Activated naive CD8-positive, alpha-beta T cell treated with anti-CD3 and anti-CD28 coated beads, Interleukin-2, amount 10 ng/mL, durations not matched to agents 7 days and 5 days (primary cell): ENCODE data around the gene BTG3. TPM values are rescaled to one million over a fixed set of nuclear protein-coding genes. Genes with fewer than 3 reads are reported as not detected.

Experiments used
- ATAC-seq: fragments of 150-1000 bp; cut with Tn5 transposase; one replicate; pipeline ENCODE4 v1.10.0; 2021; ENCODE audit warnings: low read depth, moderate library complexity
- POLR2A ChIA-PET: fragments of 350-600 bp; sonication (Branson Sonifier 250); formaldehyde crosslinking; loops from one replicate; lab custom pipeline; 2021; ENCODE audit warnings: antibody characterized with exemption; lab: Charles Lee
- DNase-seq: peaks from one replicate; pipeline ENCODE4 v3.0.0; 2021
- H3K27ac Mint-ChIP-seq: one replicate; pipeline ENCODE4 v1.8.0; 2022; ENCODE audit warnings: mild to moderate bottlenecking, mixed read lengths
- H3K27me3 Mint-ChIP-seq: one replicate; pipeline ENCODE4 v1.8.0; 2022; ENCODE audit warnings: mild to moderate bottlenecking, moderate library complexity, mixed read lengths
- H3K36me3 Mint-ChIP-seq: one replicate; pipeline ENCODE4 v1.8.0; 2021; ENCODE audit warnings: mild to moderate bottlenecking, mixed read lengths
- H3K4me1 Mint-ChIP-seq: one replicate; pipeline ENCODE4 v1.8.0; 2021; ENCODE audit warnings: mixed read lengths
- H3K4me3 Mint-ChIP-seq: one replicate; pipeline ENCODE4 v1.8.0; 2022; ENCODE audit warnings: mild to moderate bottlenecking, moderate library complexity, mixed read lengths
- H3K9me3 Mint-ChIP-seq: one replicate; pipeline ENCODE4 v1.8.0; 2021; ENCODE audit warnings: mixed read lengths
- total RNA-seq, 2 experiments: library from RNA; stranded (reverse); gene quantifications; one replicate each; pipeline ENCODE4 v1.2.3, GENCODE V29; 2021

The BTG3 gene
- 10 to 100 TPM; 36.0 to 37.3 TPM for total RNA-seq

- Mint-ChIP-seq H3K27me3 (peaks cover 2% of the 10 kb centered on the region), H3K36me3 (peaks cover 17% of the 10 kb centered on the region), H3K4me3 (peak within 1 kb of the TSS; percentile 97), H3K9me3 (no peaks in the 10 kb centered on the region), H3K27ac (peak within 1 kb of the TSS; percentile 97), H3K4me1 (peaks cover 43% of the 10 kb centered on the region)
- POLR2A ChIA-PET, result interaction anchor here (0.6 to 1.8 kb wide), 4 partner anchors 21 to 206 kb away, joined by 3 to 14 read pairs (median 4); partner anchors contain the start of gene C21orf91
- DNase-seq (peak; percentile 92), ATAC-seq (peak; percentile 86)
Measured at GRCh38 chr21:17612565-17613241, at the start of gene BTG3. Gene BTG3 (minus strand): TSS chr21:17612901. CDS start chr21:17609144, 3,757 bp downstream.

- Mint-ChIP-seq H3K4me3 (no peak overlapping the region), H3K4me1 (peaks cover 2% of the 10 kb centered on the region), H3K27ac (no peak overlapping the region), H3K9me3 (peaks cover 2% of the 10 kb centered on the region), H3K36me3 (no peaks in the 10 kb centered on the region), H3K27me3 (peaks cover 9% of the 10 kb centered on the region)
- POLR2A ChIA-PET, result no interaction called here
- no peak for ATAC-seq
- DNase-seq, result no peak
Measured at GRCh38 chr21:17660862-17661261, 48.2 kb upstream of the BTG3 start.

- Mint-ChIP-seq H3K27me3 (peaks cover 9% of the 10 kb centered on the region), H3K4me1 (peaks cover under 1% of the 10 kb centered on the region), H3K4me3 (no peak overlapping the region), H3K36me3 (no peaks in the 10 kb centered on the region), H3K27ac (no peak overlapping the region), H3K9me3 (peaks cover 2% of the 10 kb centered on the region)
- POLR2A ChIA-PET, result no interaction called here
- DNase-seq (no peak), ATAC-seq (no peak)
Measured at GRCh38 chr21:17660452-17660851, 47.8 kb upstream of the BTG3 start.

- Mint-ChIP-seq H3K36me3 (no peaks in the 10 kb centered on the region), H3K4me3 (no peak overlapping the region), H3K4me1 (no peaks in the 10 kb centered on the region), H3K9me3 (peaks cover 2% of the 10 kb centered on the region), H3K27ac (no peak overlapping the region), H3K27me3 (peaks cover 9% of the 10 kb centered on the region)
- no peak for ATAC-seq
- POLR2A ChIA-PET, result no interaction called here
- DNase-seq, result no peak
Measured at GRCh38 chr21:17658931-17659330, 46.2 kb upstream of the BTG3 start.

GRCh38 chr21:17651526-17651925, 38.8 kb upstream of the BTG3 start:
- Mint-ChIP-seq H3K27me3 (peaks cover 7% of the 10 kb centered on the region), H3K9me3 (peaks cover 7% of the 10 kb centered on the region), H3K4me1 (no peaks in the 10 kb centered on the region), H3K27ac (no peak overlapping the region), H3K4me3 (no peak overlapping the region), H3K36me3 (no peaks in the 10 kb centered on the region)
- DNase-seq (no peak), ATAC-seq (no peak)
- POLR2A ChIA-PET, result no interaction called here

GRCh38 chr21:17650292-17650691, 37.6 kb upstream of the BTG3 start:
- Mint-ChIP-seq H3K4me3 (no peak overlapping the region), H3K27ac (no peak overlapping the region)
- POLR2A ChIA-PET, result no interaction called here

GRCh38 chr21:17646790-17647189, 34.1 kb upstream of the BTG3 start:
- DNase-seq (no peak), ATAC-seq (no peak)
- Mint-ChIP-seq H3K27me3 (peaks cover 4% of the 10 kb centered on the region), H3K36me3 (no peaks in the 10 kb centered on the region), H3K4me3 (no peak overlapping the region), H3K9me3 (peaks cover 8% of the 10 kb centered on the region), H3K4me1 (peaks cover 9% of the 10 kb centered on the region), H3K27ac (no peak overlapping the region)
- POLR2A ChIA-PET, result no interaction called here

More at GRCh38 chr21:17650292-17650691, 37.6 kb upstream of the BTG3 start:
- DNase-seq, result no peak
- Mint-ChIP-seq H3K9me3 (peaks cover 7% of the 10 kb centered on the region), H3K36me3 (no peaks in the 10 kb centered on the region), H3K4me1 (peaks cover 1% of the 10 kb centered on the region), H3K27me3 (peaks cover 7% of the 10 kb centered on the region)
- ATAC-seq, result no peak

- POLR2A ChIA-PET, result no interaction called here
- DNase-seq (no peak), ATAC-seq (peak; percentile 33)
- peaks cover 9% of the 10 kb centered on the region for H3K4me1 Mint-ChIP-seq
- peaks cover 9% of the 10 kb centered on the region for H3K9me3 Mint-ChIP-seq
- H3K36me3 Mint-ChIP-seq, result no peaks in the 10 kb centered on the region
- H3K4me3 Mint-ChIP-seq, result no peak overlapping the region
- H3K27me3 Mint-ChIP-seq, result no peaks in the 10 kb centered on the region
- H3K27ac Mint-ChIP-seq, result peak overlapping the region; percentile 21
Measured at GRCh38 chr21:17644186-17644585, 31.5 kb upstream of the BTG3 start.

GRCh38 chr21:17640821-17641220, 28.1 kb upstream of the BTG3 start:
- POLR2A ChIA-PET, result no interaction called here
- peaks cover 1% of the 10 kb centered on the region for H3K36me3 Mint-ChIP-seq
- peaks cover 9% of the 10 kb centered on the region for H3K4me1 Mint-ChIP-seq
- H3K4me3 Mint-ChIP-seq, result no peak overlapping the region
- ATAC-seq (no peak), DNase-seq (no peak)
- no peak overlapping the region for H3K27ac Mint-ChIP-seq
- peaks cover 9% of the 10 kb centered on the region for H3K9me3 Mint-ChIP-seq
- no peaks in the 10 kb centered on the region for H3K27me3 Mint-ChIP-seq

GRCh38 chr21:17636711-17637110, 24.0 kb upstream of the BTG3 start:
- DNase-seq, result no peak
- Mint-ChIP-seq H3K27me3 (no peaks in the 10 kb centered on the region), H3K4me1 (no peaks in the 10 kb centered on the region), H3K36me3 (peaks cover 1% of the 10 kb centered on the region), H3K9me3 (peaks cover 6% of the 10 kb centered on the region), H3K4me3 (no peak overlapping the region), H3K27ac (no peak overlapping the region)
- POLR2A ChIA-PET, result interaction anchor here (0.7 kb wide), 1 partner anchor 9 kb away, joined by 3 read pairs; no protein-coding TSS in a partner anchor
- ATAC-seq, result no peak

- no peaks in the 10 kb centered on the region for H3K36me3 Mint-ChIP-seq
- no peak overlapping the region for H3K4me3 Mint-ChIP-seq
- POLR2A ChIA-PET, result no interaction called here
- no peak for ATAC-seq
- no peaks in the 10 kb centered on the region for H3K9me3 Mint-ChIP-seq
- H3K27me3 Mint-ChIP-seq, result peaks cover 5% of the 10 kb centered on the region
- H3K27ac Mint-ChIP-seq, result no peak overlapping the region
- no peak for DNase-seq
- H3K4me1 Mint-ChIP-seq, result no peaks in the 10 kb centered on the region
Measured at GRCh38 chr21:17631195-17631594, 18.5 kb upstream of the BTG3 start.

GRCh38 chr21:17622018-17622417, 9.3 kb upstream of the BTG3 start:
- POLR2A ChIA-PET, result no interaction called here
- no peaks in the 10 kb centered on the region for H3K4me1 Mint-ChIP-seq
- no peaks in the 10 kb centered on the region for H3K9me3 Mint-ChIP-seq

GRCh38 chr21:17616831-17617230, 4.1 kb upstream of the BTG3 start:
- Mint-ChIP-seq H3K4me3 (no peak overlapping the region), H3K27me3 (peaks cover 5% of the 10 kb centered on the region), H3K4me1 (peaks cover 15% of the 10 kb centered on the region), H3K9me3 (no peaks in the 10 kb centered on the region), H3K36me3 (no peaks in the 10 kb centered on the region), H3K27ac (no peak overlapping the region)
- DNase-seq, result no peak
- no peak for ATAC-seq
- POLR2A ChIA-PET, result no interaction called here

More at GRCh38 chr21:17622018-17622417, 9.3 kb upstream of the BTG3 start:
- no peak for ATAC-seq
- H3K4me3 Mint-ChIP-seq, result no peak overlapping the region
- peaks cover 11% of the 10 kb centered on the region for H3K27me3 Mint-ChIP-seq
- DNase-seq, result no peak
- no peak overlapping the region for H3K27ac Mint-ChIP-seq
- H3K36me3 Mint-ChIP-seq, result no peaks in the 10 kb centered on the region

GRCh38 chr21:17613242-17613676, 558 bp upstream of the BTG3 start:
- no peak for DNase-seq
- POLR2A ChIA-PET, result interaction anchor here (0.6 kb wide), 1 partner anchor 120 kb away, joined by 3 read pairs; no protein-coding TSS in a partner anchor
- Mint-ChIP-seq H3K27ac (peak overlapping the region; percentile 77), H3K4me3 (peak overlapping the region; percentile 78), H3K27me3 (peaks cover 4% of the 10 kb centered on the region), H3K4me1 (peaks cover 37% of the 10 kb centered on the region), H3K9me3 (no peaks in the 10 kb centered on the region), H3K36me3 (peaks cover 12% of the 10 kb centered on the region)
- ATAC-seq, result no peak
